Epithelial cell of proximal tubule (primary cell): ENCODE results near the gene IL1RAPL2. TPM values are rescaled to one million over a fixed set of nuclear protein-coding genes. Genes with fewer than 3 reads are reported as not detected.
"Not testable (repeated sequence)": the region's sequence is repeated elsewhere in the genome, so short reads cannot be mapped to it uniquely, and the experiment has no call there.

Source experiments
- DNase-seq: peaks from one replicate; pipeline ENCODE4 v3.0.0-alpha.2; 2011; ENCODE audit warnings: low read depth
- H3K4me3 ChIP-seq: 2 replicates; pipeline ENCODE4 v1.5.1; 2011; ENCODE audit warnings: low read depth, mild to moderate bottlenecking, low read length
- total RNA-seq: library from RNA; depleted of rRNA; stranded (reverse); fragments of >200 nt; gene quantifications from 2 replicates; pipeline ENCODE4 v1.2.3, GENCODE V29; 2015
- TF ChIP-seq, protein P1 (sequence below): conservative IDR thresholded peaks from 2 replicates; pipeline ENCODE4 v1.5.1; 2012; ENCODE audit warnings: low read depth, mild to moderate bottlenecking, low read length

Gene IL1RAPL2
- total RNA-seq, 1 donor from 2014 or later = not detected

DNA sequence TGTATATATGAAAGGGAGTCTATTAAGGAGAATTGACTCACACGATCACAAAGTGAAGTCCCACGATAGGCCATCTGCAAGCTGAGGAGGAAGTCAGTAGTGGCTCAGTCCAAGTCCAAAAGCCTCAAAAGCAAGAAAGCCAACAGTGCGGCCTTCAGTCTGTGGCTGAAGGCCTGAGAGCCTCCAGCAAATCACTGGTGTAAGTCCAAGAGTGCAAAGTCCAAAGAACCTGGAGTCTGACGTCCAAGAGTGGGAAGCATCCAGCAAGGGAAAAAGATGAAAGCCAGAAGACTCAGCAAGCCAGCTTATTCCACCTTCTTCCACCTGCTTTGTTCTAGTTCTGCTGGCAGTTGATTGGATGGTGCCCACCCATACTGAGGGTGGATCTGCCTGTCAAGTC, 104.1 kb downstream of the IL1RAPL2 start:
- H3K4me3 ChIP-seq = no peak overlapping the region
- TF ChIP-seq, protein P1, sequence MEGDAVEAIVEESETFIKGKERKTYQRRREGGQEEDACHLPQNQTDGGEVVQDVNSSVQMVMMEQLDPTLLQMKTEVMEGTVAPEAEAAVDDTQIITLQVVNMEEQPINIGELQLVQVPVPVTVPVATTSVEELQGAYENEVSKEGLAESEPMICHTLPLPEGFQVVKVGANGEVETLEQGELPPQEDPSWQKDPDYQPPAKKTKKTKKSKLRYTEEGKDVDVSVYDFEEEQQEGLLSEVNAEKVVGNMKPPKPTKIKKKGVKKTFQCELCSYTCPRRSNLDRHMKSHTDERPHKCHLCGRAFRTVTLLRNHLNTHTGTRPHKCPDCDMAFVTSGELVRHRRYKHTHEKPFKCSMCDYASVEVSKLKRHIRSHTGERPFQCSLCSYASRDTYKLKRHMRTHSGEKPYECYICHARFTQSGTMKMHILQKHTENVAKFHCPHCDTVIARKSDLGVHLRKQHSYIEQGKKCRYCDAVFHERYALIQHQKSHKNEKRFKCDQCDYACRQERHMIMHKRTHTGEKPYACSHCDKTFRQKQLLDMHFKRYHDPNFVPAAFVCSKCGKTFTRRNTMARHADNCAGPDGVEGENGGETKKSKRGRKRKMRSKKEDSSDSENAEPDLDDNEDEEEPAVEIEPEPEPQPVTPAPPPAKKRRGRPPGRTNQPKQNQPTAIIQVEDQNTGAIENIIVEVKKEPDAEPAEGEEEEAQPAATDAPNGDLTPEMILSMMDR = no peak
- no peak for DNase-seq

DNA sequence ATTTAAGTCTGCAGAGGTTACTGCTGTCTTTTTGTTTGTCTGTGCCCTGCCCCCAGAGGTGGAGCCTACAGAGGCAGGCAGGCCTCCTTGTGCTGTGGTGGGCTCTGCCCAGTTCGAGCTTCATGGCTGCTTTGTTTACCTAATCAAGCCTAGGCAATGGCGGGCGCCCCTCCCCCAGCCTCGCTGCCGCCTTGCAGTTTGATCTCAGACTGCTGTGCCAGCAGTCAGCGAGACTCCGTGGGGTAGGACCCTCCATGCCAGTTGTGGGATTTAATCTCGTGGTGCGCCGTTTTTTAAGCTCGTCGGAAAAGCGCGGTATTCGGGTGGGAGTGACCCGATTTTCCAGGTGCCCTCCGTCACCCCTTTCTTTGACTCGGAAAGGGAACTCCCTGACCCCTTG, 111.5 kb downstream of the IL1RAPL2 start:
- H3K4me3 ChIP-seq, DNase-seq: not testable (repeated sequence)

DNA sequence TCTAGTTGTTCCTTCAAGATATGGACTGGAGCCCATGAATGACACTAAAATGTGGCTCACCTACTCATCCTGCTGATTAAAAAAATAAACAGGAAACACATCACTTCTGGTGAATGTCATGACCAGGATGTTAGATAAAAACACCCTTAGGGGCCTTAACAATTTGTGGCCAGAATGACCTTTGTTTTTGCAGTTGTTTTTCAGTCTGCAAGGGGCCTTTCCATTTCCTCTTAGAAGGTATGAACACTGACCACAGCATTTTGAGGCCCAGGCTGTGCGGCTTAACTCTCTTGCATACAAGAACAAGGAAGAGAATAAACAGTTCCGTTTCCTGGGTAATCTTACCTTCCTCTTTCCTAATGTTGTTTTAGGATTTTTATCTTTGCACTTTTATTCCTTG, 113.2 kb downstream of the IL1RAPL2 start:
- TF ChIP-seq, protein P1 = no peak
- DNase-seq = no peak
- no peak overlapping the region for H3K4me3 ChIP-seq

DNA sequence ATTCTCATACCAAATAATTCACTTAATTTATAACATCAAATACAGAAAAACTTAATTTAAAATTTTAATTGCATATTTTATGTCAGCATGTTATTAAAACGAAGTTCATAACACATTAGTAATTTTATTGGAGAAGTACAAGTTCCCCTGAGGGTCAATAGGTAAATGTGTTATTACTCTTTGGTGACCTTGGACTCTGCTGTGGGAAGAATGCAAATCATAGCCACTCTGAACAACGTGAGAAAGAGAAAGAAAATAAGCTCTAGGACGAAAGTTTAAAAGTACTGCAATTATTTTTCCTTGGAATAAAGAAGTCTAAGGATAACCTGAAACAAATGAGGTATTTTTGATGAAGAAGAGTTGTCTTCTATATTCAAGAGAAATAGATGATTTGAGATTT, 115.2 kb downstream of the IL1RAPL2 start:
- no peak overlapping the region for H3K4me3 ChIP-seq
- TF ChIP-seq, protein P1 = no peak
- no peak for DNase-seq

DNA sequence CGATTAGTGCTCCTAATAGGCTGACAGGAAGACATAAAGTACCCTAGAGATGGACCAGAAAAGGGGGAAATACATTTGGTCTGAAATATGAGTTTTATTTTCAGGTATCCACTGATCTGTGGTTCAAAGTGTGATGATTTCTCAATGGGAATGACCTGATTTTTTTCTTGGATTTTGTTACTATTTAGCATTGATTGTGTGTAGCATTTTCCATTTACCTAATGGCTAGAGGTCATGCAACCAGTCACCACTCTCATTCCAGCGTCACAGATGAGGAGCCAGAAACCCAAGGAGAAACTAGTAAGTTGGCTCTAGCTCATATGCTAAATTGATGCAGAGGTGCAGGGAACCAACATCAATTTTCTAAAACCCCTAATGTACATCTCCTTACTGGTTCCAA, 118.1 kb downstream of the IL1RAPL2 start:
- H3K4me3 ChIP-seq = no peak overlapping the region
- TF ChIP-seq, protein P1 = no peak
- no peak for DNase-seq

DNA sequence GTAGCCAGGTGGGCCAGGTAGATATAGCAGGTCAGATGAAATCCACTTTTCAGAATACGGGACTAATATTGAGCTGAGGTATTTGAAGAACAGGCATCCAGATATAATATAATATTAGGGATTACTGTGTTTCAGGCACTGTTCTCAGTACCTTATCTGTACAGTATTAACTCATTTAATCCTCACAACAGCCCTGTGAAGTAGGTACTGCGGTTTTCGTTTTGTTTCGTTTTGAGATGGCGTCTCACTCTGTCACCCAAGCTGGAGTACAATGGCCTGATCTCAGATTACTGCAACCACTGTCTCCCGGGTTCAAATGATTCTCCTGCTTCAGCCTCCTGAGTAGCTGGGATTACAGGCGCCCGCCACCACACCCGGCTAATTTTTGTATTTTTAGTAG, 129.6 kb downstream of the IL1RAPL2 start:
- no peak overlapping the region for H3K4me3 ChIP-seq
- TF ChIP-seq, protein P1 = no peak
- no peak for DNase-seq

DNA sequence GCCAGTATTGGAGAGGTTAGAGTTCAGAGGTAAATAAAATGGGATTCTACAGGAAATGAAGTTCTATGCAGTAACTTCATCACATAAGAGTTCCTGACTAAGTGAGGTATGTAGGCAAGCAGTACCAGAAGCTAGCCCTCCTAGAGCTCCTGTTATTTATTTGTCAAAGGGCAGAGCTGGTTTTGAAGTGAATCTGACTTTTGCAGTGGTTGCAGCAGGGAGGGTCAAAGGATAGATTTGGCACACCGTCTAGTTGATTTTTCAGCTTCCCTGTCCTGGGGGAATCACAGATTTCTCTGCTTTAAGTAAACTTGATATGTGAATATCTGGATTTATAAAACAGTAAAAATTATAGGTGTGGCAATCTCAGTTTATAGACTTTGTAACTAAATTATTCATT, 130.7 kb downstream of the IL1RAPL2 start:
- H3K4me3 ChIP-seq = no peak overlapping the region
- no peak for DNase-seq
- TF ChIP-seq, protein P1 = no peak

DNA sequence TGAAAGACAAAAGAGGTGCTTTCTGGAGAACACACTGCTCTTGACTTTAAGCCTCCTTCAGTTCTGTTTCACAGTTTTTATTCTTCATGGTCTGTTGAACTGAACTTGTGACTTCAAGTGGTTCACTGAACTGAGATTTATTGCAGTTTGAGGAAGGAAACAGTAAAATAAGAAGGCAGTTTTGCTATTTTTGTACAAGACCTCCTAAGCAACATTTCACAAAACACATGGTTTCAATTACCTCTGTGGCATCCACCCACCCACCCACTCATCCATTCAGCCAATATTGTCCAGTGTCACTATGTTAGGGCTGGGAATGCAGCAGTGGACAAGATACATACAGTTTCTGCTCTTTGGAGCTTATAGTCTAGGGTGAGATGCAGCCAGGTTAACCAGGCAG, 131.3 kb downstream of the IL1RAPL2 start:
- peak; percentile 29 for DNase-seq
- no peak overlapping the region for H3K4me3 ChIP-seq
- TF ChIP-seq, protein P1 = no peak
